Neural progenitor cell (in vitro differentiated cells): ENCODE results near the gene RASL11B. TPM values are rescaled to one million over a fixed set of nuclear protein-coding genes. Genes with fewer than 3 reads are reported as not detected.

Experiments used
- DNase-seq: peaks from one replicate; pipeline ENCODE4 v3.0.0-alpha.2; 2016; ENCODE audit warnings: low spot score
- H2AFZ ChIP-seq: fragments of 200-600 bp; sonication (generic); replicated peaks from 2 replicates; pipeline ENCODE4 v1.6.1; 2016; ENCODE audit warnings: antibody characterized with exemption
- H3F3A ChIP-seq: fragments of 200-600 bp; sonication (generic); 2 replicates; pipeline ENCODE4 v1.6.1; 2016; ENCODE audit warnings: antibody characterized with exemption, low read depth
- H3K27ac ChIP-seq: fragments of 200-600 bp; sonication (generic); 2 replicates; pipeline ENCODE4 v1.5.1; 2016; ENCODE audit warnings: mild to moderate bottlenecking
- H3K27me3 ChIP-seq: fragments of 200-600 bp; sonication (generic); 2 replicates; pipeline ENCODE4 v1.6.1; 2016; ENCODE audit warnings: mild to moderate bottlenecking, moderate library complexity
- H3K36me3 ChIP-seq: fragments of 200-600 bp; sonication (generic); 2 replicates; pipeline ENCODE4 v1.5.1; 2016
- H3K4me1 ChIP-seq: fragments of 200-600 bp; sonication (generic); 2 replicates; pipeline ENCODE4 v1.6.1; 2016; ENCODE audit warnings: mixed run types
- H3K4me2 ChIP-seq: fragments of 200-600 bp; sonication (generic); 2 replicates; pipeline ENCODE4 v1.6.1; 2016
- H3K4me3 ChIP-seq: fragments of 200-600 bp; sonication (generic); 2 replicates; pipeline ENCODE4 v1.5.1; 2016
- H3K79me2 ChIP-seq: fragments of 200-600 bp; sonication (generic); 2 replicates; pipeline ENCODE4 v1.6.1; 2016; ENCODE audit warnings: low read depth
- H3K9ac ChIP-seq: fragments of 200-600 bp; sonication (generic); 2 replicates; pipeline ENCODE4 v1.6.1; 2016
- H3K9me3 ChIP-seq: fragments of 200-600 bp; sonication (generic); 2 replicates; pipeline ENCODE4 v1.5.1; 2016; ENCODE audit warnings: low read depth
- H4K20me1 ChIP-seq: fragments of 200-600 bp; sonication (generic); 2 replicates; pipeline ENCODE4 v1.6.1; 2016; ENCODE audit warnings: low read depth
- H3K27ac Mint-ChIP-seq: 3 replicates; pipeline ENCODE4 v1.8.0; 2021; ENCODE audit warnings: mixed read lengths
- H3K27me3 Mint-ChIP-seq: 2 replicates; pipeline ENCODE4 v1.8.0; 2022; ENCODE audit warnings: low read depth, mild to moderate bottlenecking, inconsistent platforms, moderate library complexity, mixed read lengths; ENCODE audit not compliant: insufficient read depth
- H3K36me3 Mint-ChIP-seq: 3 replicates; pipeline ENCODE4 v1.8.0; 2021; ENCODE audit warnings: mixed read lengths
- H3K4me1 Mint-ChIP-seq: 3 replicates; pipeline ENCODE4 v1.8.0; 2021; ENCODE audit warnings: mixed read lengths
- H3K4me3 Mint-ChIP-seq: 3 replicates; pipeline ENCODE4 v1.8.0; 2021; ENCODE audit warnings: mild to moderate bottlenecking, moderate library complexity, mixed read lengths
- H3K9me3 Mint-ChIP-seq: 3 replicates; pipeline ENCODE4 v1.8.0; 2020; ENCODE audit warnings: mixed read lengths
- EZH2 ChIP-seq: fragments of 200-600 bp; sonication (generic); IDR thresholded peaks from 2 replicates; pipeline ENCODE4 v1.6.1; 2017; ENCODE audit warnings: antibody characterized with exemption, mild to moderate bottlenecking, moderate library complexity
- EZH2phosphoT487 ChIP-seq: fragments of 200-600 bp; sonication (generic); IDR thresholded peaks from 2 replicates; pipeline ENCODE4 v1.6.1; 2017; ENCODE audit warnings: antibody characterized with exemption
- total RNA-seq: library from RNA; depleted of rRNA; stranded (reverse); fragments of >200 nt; gene quantifications from 2 replicates; pipeline ENCODE4 v1.2.3, GENCODE V29; 2015; ENCODE audit warnings: low replicate concordance
- TF ChIP-seq, protein P1 (sequence below): fragments of 200-600 bp; sonication (generic); IDR thresholded peaks from 2 replicates; pipeline ENCODE4 v1.5.1; 2017; ENCODE audit warnings: antibody characterized with exemption, mild to moderate bottlenecking

RASL11B gene
- total RNA-seq, 1 donor from 2014 or later = 10.1 TPM

DNA sequence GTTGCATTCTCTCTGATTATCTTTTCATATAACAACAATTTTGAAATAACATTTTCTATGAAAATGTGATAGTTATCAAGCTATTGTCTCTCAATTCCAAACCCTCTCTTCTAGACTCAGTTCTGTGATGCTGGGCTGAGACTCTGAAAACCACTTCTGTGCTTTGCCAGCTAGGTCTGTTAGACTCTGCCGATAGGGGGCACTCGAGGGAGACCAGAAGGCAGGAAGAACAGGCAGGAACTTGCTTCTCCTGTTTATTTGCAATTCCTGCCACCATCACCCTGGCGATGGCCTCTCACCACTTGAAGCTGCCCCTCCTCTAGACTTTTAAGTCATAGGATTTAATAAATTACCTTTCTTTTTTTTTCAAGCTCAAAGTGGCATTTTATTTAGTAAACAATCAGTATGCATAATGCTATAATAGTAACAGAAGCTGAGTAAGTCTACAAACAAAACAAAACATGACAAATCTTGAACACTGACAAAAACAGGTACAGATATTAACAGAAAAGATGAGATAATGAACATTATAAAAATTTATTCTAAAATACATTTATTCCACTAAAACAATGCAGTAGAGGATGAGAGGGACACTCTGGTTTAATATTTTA lies 49.7 kb downstream of the RASL11B start:
- Histone ChIP-seq H3K9me3 (no peaks in the 10 kb centered on the region), H2AFZ (no peak overlapping the region), H3F3A (no peaks in the 10 kb centered on the region), H3K9ac (no peak overlapping the region), H3K4me2 (no peak overlapping the region), H3K4me1 (peaks cover 5% of the 10 kb centered on the region), H3K36me3 (no peaks in the 10 kb centered on the region), H3K79me2 (no peaks in the 10 kb centered on the region), H4K20me1 (no peaks in the 10 kb centered on the region), H3K4me3 (no peak overlapping the region), H3K27ac (no peak overlapping the region), H3K27me3 (no peaks in the 10 kb centered on the region)
- Mint-ChIP-seq H3K27ac (no peak overlapping the region), H3K4me3 (no peak overlapping the region), H3K9me3 (no peaks in the 10 kb centered on the region), H3K4me1 (peaks cover 36% of the 10 kb centered on the region), H3K27me3 (peaks cover 3% of the 10 kb centered on the region), H3K36me3 (no peaks in the 10 kb centered on the region)
- DNase-seq = peak; percentile 88
- no peak for TF ChIP-seq EZH2phosphoT487
- TF ChIP-seq, protein P1, sequence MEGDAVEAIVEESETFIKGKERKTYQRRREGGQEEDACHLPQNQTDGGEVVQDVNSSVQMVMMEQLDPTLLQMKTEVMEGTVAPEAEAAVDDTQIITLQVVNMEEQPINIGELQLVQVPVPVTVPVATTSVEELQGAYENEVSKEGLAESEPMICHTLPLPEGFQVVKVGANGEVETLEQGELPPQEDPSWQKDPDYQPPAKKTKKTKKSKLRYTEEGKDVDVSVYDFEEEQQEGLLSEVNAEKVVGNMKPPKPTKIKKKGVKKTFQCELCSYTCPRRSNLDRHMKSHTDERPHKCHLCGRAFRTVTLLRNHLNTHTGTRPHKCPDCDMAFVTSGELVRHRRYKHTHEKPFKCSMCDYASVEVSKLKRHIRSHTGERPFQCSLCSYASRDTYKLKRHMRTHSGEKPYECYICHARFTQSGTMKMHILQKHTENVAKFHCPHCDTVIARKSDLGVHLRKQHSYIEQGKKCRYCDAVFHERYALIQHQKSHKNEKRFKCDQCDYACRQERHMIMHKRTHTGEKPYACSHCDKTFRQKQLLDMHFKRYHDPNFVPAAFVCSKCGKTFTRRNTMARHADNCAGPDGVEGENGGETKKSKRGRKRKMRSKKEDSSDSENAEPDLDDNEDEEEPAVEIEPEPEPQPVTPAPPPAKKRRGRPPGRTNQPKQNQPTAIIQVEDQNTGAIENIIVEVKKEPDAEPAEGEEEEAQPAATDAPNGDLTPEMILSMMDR = peak; percentile 91
- no peak for TF ChIP-seq EZH2

DNA sequence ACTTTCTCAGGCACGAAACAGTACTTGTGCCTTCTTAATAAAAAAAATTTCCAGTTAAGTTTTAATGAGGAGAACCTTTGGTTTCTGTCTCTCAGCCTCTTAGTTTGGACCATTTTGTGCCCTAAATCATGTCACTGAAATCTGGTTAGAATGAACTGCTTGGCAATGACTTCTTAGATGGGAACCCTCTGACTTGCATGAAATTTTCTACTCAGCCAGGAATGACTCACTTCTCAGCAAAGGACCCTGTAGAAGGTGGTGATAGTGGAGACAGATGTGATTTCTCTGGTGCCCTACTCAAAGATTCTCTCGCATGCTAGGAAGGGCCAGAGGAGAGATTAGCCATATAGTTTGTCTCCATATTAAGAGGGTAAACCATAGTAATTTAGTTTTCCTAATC lies 50.5 kb downstream of the RASL11B start:
- H3K9me3 ChIP-seq = no peaks in the 10 kb centered on the region
- H3K4me3 Mint-ChIP-seq = no peak overlapping the region
- H3K36me3 Mint-ChIP-seq = no peaks in the 10 kb centered on the region
- peaks cover 3% of the 10 kb centered on the region for H3K27me3 Mint-ChIP-seq
- TF ChIP-seq, protein P1 = no peak
- no peak for TF ChIP-seq EZH2
- no peak for TF ChIP-seq EZH2phosphoT487
- no peaks in the 10 kb centered on the region for H3F3A ChIP-seq
- H3K4me3 ChIP-seq = no peak overlapping the region
- peaks cover 5% of the 10 kb centered on the region for H3K4me1 ChIP-seq
- no peaks in the 10 kb centered on the region for H3K9me3 Mint-ChIP-seq
- H3K36me3 ChIP-seq = no peaks in the 10 kb centered on the region
- H4K20me1 ChIP-seq = no peaks in the 10 kb centered on the region
- DNase-seq = no peak
- H3K27ac Mint-ChIP-seq = peak overlapping the region; percentile 72
- no peak overlapping the region for H2AFZ ChIP-seq
- no peak overlapping the region for H3K4me2 ChIP-seq
- no peak overlapping the region for H3K27ac ChIP-seq
- no peaks in the 10 kb centered on the region for H3K27me3 ChIP-seq
- peaks cover 27% of the 10 kb centered on the region for H3K4me1 Mint-ChIP-seq
- H3K79me2 ChIP-seq = no peaks in the 10 kb centered on the region
- H3K9ac ChIP-seq = no peak overlapping the region

DNA sequence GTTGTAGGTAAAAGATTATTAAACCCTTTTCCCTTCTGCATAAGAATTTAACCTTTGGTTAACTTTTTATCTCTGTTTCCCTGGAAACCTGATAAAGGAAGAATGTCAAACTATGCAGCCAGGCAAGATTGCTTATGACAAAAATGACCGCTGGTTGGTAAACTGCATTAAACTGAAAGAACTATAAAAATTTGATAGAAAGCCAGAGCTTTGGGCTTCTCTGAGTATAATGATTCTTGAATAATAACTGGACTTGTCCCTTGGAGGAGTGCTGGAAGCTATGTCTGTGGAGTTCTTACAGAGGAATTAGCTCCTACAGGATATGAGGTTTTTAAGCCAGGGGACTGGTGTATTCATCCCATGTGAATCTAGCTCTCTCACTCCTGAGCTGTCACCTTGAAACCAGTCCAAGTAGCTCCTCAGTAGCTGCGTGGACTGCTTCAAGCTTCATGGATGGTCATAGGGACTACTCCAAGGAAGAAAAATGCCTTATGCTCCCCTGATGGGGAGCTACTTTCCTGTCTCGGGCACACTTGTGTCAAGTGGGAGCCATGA lies 52.0 kb downstream of the RASL11B start:
- no peak overlapping the region for H2AFZ ChIP-seq
- no peaks in the 10 kb centered on the region for H3K79me2 ChIP-seq
- Mint-ChIP-seq H3K4me1 (peaks cover 24% of the 10 kb centered on the region), H3K36me3 (no peaks in the 10 kb centered on the region), H3K9me3 (no peaks in the 10 kb centered on the region), H3K4me3 (no peak overlapping the region), H3K27ac (no peak overlapping the region), H3K27me3 (peaks cover 3% of the 10 kb centered on the region)
- no peaks in the 10 kb centered on the region for H4K20me1 ChIP-seq
- no peak overlapping the region for H3K4me3 ChIP-seq
- H3K9me3 ChIP-seq = no peaks in the 10 kb centered on the region
- no peak for DNase-seq
- no peaks in the 10 kb centered on the region for H3K36me3 ChIP-seq
- no peak overlapping the region for H3K9ac ChIP-seq
- TF ChIP-seq EZH2 = no peak
- no peaks in the 10 kb centered on the region for H3K27me3 ChIP-seq
- no peak overlapping the region for H3K27ac ChIP-seq
- H3K4me2 ChIP-seq = no peak overlapping the region
- H3K4me1 ChIP-seq = peaks cover 5% of the 10 kb centered on the region
- no peaks in the 10 kb centered on the region for H3F3A ChIP-seq

DNA sequence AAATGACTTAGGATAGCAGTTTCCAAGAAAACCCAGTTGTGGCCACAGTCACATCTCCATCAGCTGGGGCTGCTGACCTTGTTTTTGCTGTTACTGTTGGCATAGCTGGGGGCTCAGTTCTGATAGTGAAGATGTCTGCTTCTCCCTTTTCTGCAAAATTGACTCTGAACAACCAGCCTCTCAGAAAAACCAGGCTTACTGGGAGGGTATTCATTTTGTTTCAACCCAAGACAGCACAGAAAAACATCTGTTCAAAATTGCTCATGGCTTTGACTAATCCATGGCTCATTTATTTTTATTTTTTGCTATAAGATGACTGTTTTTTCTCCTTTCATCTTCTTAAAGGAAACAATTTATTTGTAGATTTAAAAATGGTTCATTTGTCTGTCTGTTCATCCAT lies 53.1 kb downstream of the RASL11B start:
- Mint-ChIP-seq H3K4me1 (peaks cover 24% of the 10 kb centered on the region), H3K27ac (no peak overlapping the region), H3K27me3 (peaks cover 3% of the 10 kb centered on the region), H3K36me3 (no peaks in the 10 kb centered on the region), H3K4me3 (no peak overlapping the region), H3K9me3 (no peaks in the 10 kb centered on the region)
- no peak for TF ChIP-seq EZH2
- TF ChIP-seq, protein P1 = no peak
- TF ChIP-seq EZH2phosphoT487 = no peak
- H3F3A ChIP-seq = no peaks in the 10 kb centered on the region
- no peaks in the 10 kb centered on the region for H3K79me2 ChIP-seq
- H3K4me3 ChIP-seq = no peak overlapping the region
- H3K9me3 ChIP-seq = no peaks in the 10 kb centered on the region
- no peak for DNase-seq
- H3K27ac ChIP-seq = no peak overlapping the region
- no peaks in the 10 kb centered on the region for H3K36me3 ChIP-seq
- H3K4me1 ChIP-seq = peaks cover 5% of the 10 kb centered on the region
- H3K4me2 ChIP-seq = no peak overlapping the region
- no peaks in the 10 kb centered on the region for H3K27me3 ChIP-seq
- H3K9ac ChIP-seq = no peak overlapping the region
- no peaks in the 10 kb centered on the region for H4K20me1 ChIP-seq
- no peak overlapping the region for H2AFZ ChIP-seq
